Measurements from ENCODE around the gene GRHL3.
"Not testable (repeated sequence)": the region's sequence is repeated elsewhere in the genome, so short reads cannot be mapped to it uniquely, and the experiment has no call there.

GRHL3 gene

DNA sequence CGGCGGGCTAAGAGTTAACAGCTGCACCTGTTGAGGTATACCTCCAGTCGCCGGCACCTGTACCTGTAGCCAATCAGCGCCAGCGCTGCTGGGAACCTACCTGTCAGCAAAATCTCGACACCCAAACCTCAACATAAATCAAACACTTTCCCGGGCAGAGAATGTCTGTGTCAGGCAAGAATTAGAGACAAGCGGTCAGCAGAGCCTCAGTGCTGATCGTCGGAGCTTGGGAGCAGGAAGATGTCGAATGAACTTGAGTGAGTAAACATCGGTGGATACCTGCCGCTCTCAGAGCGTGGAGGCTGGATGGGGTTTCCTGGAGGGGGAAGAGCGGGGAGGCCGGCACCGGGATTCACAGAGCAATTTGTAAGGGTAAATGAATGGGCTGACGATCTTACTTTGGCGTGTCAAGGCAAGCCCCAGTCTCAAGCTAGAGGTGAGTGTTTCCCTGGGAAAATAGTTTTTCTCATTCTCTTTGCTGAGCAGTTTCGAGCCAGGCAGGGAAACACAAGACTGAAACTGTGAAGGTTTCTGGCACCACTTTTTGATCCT, at the start of gene GRHL3:
TSS of gene GRHL3 (plus strand) at position 46 of the 552 bp plus-strand sequence. CDS start at position 241, 195 bp downstream.
- in situ Hi-C loops (cut with MboI; ENCODE audit: low sequenced_read_pairs), result no loop called here

DNA sequence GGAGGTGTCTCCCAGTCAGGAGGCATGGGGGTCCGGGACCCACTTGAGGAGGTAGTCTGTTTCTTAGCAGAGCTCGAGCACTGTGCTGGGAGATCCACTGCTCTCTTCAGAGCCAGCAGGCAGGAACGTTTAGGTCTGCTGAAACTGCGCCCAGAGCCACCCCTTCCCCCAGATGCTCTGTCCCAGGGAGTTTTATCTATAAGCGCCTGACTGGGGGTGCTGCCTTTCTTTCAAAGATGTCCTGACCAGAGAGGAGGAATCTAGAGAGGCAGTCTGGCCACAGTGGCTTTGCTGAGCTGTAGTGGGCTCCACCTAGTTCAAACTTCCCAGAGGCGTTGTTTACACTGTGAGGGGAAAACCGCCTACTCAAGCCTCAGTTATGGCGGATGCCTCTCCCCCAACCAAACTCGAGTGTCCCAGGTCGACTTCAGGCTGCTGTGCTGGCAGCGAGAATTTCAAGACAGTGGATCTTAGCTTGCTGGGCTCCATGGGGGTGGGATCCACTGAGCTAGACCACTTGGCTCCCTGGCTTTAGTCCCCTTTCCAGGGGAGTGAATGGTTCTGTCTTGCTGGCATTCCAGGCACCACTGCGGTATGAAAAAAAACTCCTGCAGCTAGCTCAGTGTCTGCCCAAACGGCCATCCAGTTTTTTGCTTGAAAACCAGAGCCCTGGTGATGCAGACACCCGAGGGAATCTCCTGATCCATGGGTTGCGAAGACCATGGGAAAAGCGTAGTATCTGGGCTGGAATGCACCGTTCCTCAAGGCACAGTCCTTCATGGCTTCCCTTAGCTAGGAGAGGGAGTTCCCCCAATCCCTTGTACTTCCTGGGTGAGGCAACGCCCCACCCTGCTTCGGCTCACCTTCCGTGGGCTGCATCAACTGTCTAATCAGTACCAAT, 44.7 kb upstream of the GRHL3 start:
- in situ Hi-C loops (cut with MboI; ENCODE audit: low sequenced_read_pairs), result not testable (repeated sequence)

DNA sequence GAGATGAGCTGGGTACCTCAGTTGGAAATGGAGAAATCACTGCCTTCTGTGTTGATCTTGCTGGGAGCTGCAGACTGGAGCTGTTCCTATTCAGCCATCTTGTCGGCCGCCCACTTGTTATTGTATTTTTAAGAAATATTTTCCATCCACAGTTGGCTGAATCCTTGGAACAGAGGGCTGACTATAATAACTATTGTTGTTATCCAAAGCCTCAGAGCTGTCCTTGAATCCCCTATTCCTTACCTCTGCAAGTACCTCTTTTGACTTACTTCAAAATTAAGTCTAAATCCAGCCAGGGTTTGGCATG, 44.1 kb upstream of the GRHL3 start:
- in situ Hi-C loops (cut with MboI; ENCODE audit: low sequenced_read_pairs), result no loop called here

DNA sequence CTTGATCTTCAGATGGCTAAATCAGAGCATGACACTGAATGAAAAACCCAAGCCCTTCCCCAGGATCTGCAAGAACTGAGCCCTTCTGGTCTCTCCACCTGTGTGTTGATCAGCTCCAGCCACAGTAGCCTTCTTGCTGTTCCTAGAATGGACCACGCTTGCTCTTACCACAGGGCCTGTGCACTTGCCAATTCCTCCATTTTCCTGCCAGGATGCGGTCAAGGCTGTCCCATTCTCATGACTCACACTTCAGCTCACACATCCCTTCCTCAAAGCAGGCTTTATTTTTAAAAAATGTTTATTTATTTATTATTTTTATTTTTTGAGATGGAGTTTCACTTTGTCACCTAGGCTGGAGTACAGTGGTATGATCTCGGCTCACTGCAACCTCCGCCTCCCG, 43.6 kb upstream of the GRHL3 start:
- in situ Hi-C loops (cut with MboI; ENCODE audit: low sequenced_read_pairs), result no loop called here

DNA sequence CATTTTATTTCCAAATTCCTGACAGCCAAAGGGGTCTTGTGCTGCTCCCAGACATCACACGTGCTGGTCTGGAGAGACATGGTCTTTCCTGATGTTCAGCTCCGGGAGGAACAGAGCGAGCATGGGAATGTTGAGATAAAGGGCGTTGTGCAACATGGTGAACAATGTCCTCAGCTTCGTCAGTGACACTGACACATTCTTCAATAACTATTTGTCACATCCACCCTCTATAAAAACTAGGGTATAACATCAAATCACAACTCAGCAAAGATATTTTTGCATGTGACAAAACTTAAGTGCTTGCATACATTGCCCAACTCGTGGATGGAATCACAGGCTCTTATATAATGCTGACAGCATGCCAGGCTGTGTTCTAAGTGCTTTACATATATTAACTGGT, 42.4 kb upstream of the GRHL3 start:
- in situ Hi-C loops (cut with MboI; ENCODE audit: low sequenced_read_pairs), result no loop called here

DNA sequence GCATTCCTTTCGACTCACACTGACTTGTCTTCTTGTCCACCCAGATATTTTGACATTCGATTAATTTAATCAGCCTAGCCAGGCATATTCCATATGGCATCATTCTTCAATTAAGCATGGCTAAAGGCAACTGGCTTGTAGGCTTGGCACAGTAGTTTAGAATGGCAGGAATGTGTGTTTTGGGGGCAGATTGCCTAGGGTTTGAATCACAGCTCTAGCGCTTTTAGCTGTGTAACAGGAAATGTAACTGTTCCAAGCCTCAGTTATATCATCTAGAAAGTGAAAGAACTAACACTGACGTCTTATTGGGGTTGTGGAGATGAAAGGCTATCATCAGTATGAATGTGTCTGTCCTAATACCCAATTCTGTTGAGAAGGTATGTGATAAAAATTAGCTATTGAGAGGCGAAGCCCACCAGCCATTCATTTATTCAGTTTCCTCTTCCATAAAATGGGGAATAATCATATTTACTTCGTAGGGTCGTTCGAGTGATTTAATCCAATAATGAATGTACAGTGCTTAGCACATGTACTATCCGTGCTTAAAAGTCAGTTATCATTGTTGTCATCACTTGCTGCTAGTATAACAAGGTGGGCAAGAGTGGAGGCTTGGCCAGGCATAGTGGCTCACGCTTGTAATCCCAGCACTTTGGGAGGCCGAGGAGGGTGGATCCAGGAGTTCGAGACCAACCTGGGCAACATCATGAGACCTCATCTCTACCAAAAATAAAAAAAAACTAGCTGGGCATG, 41.6 kb upstream of the GRHL3 start:
- in situ Hi-C loops (cut with MboI; ENCODE audit: low sequenced_read_pairs), result no loop called here

DNA sequence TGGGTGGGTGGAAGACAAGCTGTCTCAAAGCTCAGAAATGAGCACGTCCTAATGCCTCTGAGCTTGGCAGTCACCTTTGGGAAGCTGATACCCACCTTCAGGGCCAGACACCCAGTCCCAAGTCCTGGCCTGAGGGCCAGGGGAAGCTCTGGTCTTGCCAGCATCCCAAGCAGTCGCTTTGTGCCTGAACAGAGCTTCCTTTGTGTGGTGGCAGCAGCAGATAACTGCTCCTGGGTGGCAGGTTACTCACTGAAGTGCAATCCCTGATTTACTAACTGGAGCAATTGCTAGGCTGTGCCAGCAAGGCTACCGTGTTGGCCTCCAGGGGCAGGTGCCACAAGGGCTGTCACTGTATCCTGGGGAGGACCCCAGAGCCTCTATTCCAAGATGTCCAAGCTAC, 40.4 kb upstream of the GRHL3 start:
- in situ Hi-C loops (cut with MboI; ENCODE audit: low sequenced_read_pairs), result no loop called here

DNA sequence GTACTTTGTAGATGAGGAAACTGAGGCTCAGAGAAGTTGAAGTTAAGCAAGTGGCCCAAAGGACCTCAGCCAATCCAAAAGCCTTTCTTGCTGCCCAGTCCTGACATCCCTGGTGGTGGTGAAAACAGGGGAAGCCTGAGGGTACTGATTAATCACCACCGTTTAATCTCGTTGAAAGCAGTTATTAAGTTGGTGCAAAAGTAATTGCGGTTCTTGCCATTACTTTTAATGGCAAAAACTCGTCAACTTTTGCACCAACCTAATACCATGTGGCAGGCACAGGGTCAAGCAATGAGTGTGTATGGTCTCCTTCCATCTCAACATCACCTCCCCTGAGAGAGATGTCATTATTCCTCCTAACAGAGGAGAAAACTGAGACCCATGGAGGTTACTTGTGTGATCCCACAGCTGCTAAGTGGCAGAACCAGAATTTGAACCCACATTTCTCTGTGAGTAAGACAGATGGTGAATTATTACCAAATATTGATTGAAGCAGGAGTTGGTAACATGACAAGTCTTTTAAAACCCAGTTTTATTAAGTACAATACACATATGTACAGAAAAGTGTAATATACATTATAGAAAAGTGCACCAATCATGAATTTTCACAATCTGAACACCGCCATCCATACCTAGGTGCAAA, 39.4 kb upstream of the GRHL3 start:
- in situ Hi-C loops (cut with MboI; ENCODE audit: low sequenced_read_pairs), result no loop called here

DNA sequence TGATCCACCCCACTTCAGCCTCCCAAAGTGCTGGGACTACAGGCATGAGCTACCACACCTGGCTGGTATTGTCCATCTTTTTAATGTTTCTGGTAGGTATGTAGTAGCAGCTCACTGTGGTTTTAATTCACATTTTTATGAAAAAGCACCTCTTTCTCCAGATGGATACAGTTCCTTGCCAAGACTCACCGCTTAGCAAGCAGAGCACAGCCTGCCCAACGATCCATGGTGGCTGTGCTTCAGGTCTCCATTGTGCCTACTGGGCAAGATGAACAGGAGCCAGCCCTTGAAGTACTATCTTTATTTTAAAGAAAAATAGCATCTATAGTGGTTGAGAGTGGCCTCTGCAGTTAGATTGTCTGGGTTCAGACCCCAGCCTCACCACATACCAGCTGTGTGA, 37.6 kb upstream of the GRHL3 start:
- in situ Hi-C loops (cut with MboI; ENCODE audit: low sequenced_read_pairs), result no loop called here

DNA sequence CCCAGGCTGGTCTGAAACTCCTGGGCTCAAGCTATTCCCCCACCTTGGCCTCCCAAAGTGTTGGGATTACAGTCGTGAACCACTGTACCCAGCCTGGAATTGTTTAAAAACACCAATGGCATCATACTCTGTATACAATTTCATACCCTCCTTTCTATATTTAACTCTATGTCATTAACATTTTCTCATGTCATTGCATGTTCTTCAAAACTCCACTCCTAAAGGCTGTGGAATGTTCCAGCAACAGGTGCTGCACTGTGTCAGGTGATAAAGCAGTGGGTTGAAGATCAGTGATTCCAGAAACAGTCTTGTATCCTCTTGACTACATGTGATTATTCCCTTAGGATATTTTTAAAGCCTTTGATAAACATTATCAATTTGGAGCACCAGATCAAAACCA, 36.7 kb upstream of the GRHL3 start:
- in situ Hi-C loops (cut with MboI; ENCODE audit: low sequenced_read_pairs), result no loop called here

DNA sequence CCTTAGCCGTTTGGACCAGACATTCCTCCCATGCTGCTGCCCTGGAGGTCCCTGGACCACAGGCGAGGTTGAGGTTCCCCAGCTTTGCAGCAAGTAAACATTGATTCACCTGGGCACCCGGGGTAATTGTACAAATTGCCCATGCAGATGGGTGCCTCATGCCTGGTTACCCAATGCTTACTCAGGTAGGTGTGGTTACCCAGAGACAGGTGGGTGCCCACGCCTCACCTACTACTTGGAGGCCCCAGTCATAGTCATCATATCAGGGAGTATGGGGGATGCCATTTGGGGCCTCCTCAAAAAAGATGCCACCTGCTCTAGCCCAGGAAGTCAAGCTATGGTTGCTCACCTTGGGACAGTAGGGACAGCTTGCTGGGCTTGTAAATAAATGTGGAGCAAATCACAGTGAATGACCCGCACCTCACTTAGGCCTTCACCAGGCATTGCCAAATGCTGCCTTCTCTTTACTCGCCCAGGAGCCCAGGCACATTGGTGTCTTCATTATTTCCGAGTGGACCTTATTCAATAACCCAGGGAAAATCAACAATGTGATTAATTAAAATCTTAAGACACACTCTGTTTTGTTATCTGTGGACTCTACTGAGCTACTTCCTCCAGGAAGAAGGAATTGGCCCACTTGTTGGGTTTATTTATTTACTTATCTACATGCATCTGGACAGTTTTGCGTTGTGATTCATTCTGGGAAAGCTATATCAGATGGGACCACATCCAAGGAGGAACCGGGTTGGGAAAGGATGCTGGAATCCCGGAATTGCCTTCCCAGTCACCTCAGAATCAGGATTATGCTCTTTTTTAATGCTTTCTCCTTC, 35.6 kb upstream of the GRHL3 start:
- in situ Hi-C loops (cut with MboI; ENCODE audit: low sequenced_read_pairs), result no loop called here

DNA sequence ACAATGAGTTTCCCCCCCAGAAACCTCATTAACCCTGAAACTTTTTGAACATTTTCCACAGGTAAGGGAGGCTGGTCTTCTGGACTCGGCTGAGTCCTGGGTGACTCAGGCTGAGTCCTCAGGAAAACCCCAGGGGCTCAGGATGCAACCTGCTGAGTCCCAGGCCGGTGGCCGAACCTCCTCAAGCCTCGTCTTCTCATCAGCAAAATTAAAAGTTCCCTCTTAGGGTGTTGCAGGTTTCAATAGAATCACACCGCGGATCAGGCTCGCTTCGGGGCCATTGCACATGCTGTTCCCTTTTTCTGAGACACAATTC, 35.0 kb upstream of the GRHL3 start:
- in situ Hi-C loops (cut with MboI; ENCODE audit: low sequenced_read_pairs), result no loop called here

DNA sequence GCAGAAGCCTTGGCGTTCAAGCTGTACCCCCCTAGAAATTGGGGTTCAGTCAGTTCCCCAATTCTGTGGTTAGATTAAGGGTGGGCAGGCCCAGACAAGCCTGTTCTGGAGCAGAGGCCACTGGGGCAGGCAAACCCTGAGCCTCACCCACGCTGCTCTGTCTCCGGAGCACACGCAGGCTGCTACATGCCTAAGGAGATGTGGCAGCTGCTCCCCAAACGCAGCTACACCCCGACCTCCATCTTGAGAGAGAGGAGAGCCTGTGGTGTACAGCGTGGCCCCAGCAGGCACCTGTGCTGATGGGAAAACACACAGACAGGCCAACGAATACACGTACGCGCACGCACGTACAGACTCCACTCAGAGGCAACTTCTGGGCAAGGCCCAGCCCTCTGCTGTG, 33.9 kb upstream of the GRHL3 start:
- in situ Hi-C loops (cut with MboI; ENCODE audit: low sequenced_read_pairs), result no loop called here

DNA sequence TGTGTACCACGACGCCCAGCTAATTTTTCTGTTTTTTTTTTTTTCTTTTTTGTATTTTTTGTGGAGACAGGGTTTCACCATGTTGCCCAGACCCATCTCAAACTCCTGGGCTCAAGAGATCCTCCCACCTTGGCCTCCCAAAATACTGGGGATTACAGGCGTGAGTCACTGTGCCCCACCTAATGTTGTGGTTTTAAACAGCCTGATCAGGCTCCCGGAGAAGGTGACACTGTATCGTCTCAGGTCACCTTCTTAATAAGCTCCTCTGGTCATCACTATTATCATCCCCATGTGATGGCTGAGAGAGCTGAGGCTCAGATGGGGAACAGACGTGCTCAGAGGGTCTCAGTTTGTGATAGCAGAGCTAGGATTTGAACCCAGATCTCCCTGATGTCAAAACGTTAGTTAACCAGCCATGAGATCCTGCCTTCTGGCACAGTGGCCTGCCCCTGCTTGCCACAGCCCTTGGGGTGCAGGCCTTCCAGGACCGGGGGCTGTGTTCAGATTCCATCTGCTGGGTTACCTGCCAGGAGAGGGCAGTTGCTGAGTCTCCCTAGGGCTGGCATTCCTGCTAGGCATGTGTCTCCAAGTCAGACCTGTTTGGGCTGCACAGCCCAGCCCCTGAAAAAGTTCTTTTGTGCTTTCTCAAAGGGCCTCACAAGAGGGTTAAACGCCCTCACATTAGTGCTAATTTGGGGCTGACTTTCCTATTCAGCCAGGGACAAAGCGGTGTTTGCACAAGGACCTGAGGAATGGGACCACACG, 32.7 kb upstream of the GRHL3 start:
- in situ Hi-C loops (cut with MboI; ENCODE audit: low sequenced_read_pairs), result no loop called here

DNA sequence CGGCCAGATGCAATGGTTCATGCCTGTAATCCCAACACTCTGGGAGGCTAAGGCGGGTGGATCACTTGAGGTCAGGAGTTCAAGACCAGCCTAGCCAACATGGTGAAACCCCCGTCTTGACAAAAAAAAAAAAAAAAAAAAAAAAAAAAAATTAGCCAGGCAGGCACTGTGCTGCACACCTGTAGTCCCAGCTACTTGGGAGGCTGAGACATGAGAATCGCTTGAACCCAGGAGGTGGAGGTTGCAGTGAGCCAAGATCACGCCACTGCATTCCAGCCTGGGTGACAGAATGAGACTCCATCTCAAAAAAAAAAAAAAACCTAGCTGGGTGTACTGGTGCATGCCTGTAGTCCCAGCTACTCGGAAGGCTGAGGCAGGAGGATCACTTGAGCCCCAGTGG, 31.4 kb upstream of the GRHL3 start:
- in situ Hi-C loops (cut with MboI; ENCODE audit: low sequenced_read_pairs), result not testable (repeated sequence)

DNA sequence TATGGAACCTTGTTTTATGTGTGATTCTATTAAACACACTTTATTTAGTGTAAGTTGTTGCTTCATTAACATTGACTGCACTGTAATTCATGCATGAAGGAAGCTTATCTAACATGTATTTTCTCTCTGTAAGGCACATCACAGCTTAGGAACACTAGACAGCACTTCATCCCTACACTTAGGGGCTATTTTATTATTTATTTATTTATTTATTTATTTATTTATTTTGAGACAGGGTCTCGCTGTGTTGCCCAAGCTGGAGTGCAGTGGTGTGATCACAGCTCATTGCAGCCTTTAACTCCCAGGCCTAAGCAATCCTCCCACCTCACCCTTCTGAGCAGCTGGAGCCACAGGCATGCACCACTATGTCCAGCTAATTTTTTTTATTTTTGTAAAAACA, 30.7 kb upstream of the GRHL3 start:
- in situ Hi-C loops (cut with MboI; ENCODE audit: low sequenced_read_pairs), result no loop called here

DNA sequence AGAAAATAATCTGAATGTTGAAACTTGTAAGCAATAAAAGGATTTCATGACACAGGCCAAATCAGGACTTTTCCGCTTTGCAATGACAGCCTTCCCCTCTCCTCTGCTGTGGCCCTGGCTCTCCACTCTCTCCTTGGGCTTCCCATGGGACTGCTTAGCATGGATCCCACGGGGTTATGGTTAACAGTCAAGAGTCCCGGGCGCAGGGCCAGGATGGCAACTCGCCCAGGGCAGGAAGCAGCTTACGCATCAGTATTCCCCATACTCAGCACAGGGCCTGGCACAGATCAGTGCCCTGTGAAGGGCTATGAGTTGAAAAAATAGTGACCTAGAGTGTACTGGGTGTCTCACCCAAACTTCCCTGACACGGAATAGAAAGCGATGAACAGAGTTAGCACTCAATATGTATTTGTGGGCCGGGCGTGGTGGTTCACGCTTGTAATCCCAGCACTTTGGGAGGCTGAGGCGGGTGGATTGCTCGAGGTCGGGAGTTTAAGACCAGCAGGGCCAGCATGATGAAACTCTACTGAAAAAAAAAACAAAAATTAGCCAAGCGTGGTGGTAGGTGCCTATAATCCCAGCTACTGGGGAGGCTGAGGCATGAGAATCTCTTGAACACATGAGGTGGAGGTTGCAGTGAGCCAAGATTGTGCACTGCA, 29.1 kb upstream of the GRHL3 start:
- in situ Hi-C loops (cut with MboI; ENCODE audit: low sequenced_read_pairs), result no loop called here

DNA sequence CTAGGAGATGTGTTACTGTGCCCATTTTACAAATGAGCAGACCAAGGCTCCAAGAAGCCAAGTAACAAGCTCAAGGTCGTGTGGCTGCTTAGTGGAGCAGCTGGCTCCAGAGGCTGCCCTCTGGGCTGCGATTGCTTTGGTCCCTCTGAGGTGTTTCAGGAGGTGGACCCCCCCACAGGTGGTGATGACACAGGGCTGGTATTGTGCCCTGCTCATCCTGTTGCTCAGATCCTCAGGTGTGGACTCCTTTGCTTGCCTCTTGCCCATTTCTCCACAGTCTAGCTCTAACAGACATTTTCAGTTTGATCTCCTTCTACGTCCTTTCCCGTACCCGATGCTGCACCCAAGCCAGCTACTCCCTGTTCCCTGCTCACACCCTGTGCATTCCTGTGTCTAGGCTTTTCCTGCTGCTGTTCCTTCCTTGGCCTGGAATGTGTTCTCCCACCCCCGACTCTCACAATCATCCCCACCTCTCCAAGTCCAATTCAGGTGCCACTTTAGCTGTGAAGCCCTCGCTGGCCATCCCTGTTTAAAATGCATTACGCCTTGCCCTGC, 28.1 kb upstream of the GRHL3 start:
- in situ Hi-C loops (cut with MboI; ENCODE audit: low sequenced_read_pairs), result no loop called here

DNA sequence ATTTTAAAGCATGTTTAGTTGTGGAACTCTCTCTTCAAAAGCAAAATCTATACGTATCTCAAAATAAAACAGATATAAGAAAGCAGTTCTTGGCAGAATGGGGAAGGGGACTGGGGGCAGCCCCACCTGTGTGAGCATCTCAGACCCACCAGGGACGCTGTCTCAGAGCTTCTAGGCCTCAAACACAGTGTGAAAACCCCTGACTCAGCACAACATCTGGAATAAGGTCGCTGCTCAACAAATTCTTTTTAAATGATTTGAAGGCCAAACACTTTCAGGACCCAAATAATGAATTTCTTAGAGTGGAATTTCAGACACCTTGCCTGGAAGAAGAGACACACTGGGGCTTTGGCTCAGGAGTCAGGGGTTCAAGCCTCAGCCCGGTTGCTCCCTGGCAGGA, 27.1 kb upstream of the GRHL3 start:
- in situ Hi-C loops (cut with MboI; ENCODE audit: low sequenced_read_pairs), result no loop called here

Measured in HL-60/S4 (cell line).